Prostate gland (tissue), 2 donors: ENCODE results near the gene LARP4B.

Experiments used
- CTCF ChIP-seq, 4 experiments: fragments of 200-600 bp in 2 of 4; fragments of 450-650 bp in 2 of 4; sonication (generic) in 2 of 4; IDR thresholded peaks; 1 replicate in 3 of 4; 2 replicates in 1 of 4; pipeline ENCODE4 v1.5.1; 2016 to 2019; ENCODE audit warnings: antibody characterized with exemption in 4 of 4, mild to moderate bottlenecking in 2 of 4, moderate library complexity in 2 of 4
- POLR2A ChIP-seq: fragments of 450-650 bp; IDR thresholded peaks from one replicate; pipeline ENCODE4 v1.6.1; 2016; ENCODE audit warnings: antibody characterized with exemption, mild to moderate bottlenecking

DNA sequence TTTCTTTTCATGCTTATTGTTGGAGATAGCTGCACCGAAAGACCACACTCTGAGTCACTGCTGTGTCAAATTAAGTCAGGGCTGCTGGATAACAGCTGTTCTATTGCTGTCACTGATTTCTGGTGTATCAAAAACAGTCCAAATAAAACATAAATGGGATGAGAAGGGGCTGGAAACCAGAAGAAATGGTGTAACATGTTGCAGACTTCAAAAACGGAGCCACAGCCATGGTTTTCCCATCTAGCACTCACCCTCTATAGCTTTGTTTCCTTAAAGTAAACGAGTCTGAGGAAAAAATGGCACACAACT lies 138.8 kb downstream of the LARP4B start:
- TF ChIP-seq CTCF (IDR thresholded peaks at IDR 0.05) (no peak), POLR2A (no peak)
